WTC11 (cell line): ENCODE measurements around the gene ISM2. TPM values are rescaled to one million over a fixed set of nuclear protein-coding genes. Genes with fewer than 3 reads are reported as not detected.

Experiments used
- ATAC-seq: fragments of 200-7000 bp; cut with Tn5 transposase; 2 replicates; pipeline ENCODE4 v1.10.0; 2021; ENCODE audit warnings: mild to moderate bottlenecking, moderate library complexity
- CTCF ChIA-PET: fragments of 300-600 bp; sonication (Branson Sonifier 250); formaldehyde crosslinking; loops from one replicate; lab custom pipeline; 2021; ENCODE audit warnings: antibody characterized with exemption; lab: Charles Lee
- POLR2A ChIA-PET: fragments of 350-600 bp; sonication (Branson Sonifier 250); formaldehyde crosslinking; loops from one replicate; lab custom pipeline; 2021; ENCODE audit warnings: antibody characterized with exemption; lab: Charles Lee
- DNase-seq: peaks from one replicate; pipeline ENCODE4 v3.0.0; 2021; ENCODE audit warnings: low spot score
- H3K27ac Mint-ChIP-seq: 2 replicates; pipeline ENCODE4 v1.8.0; 2021; ENCODE audit warnings: mixed read lengths
- H3K27me3 Mint-ChIP-seq: 2 replicates; pipeline ENCODE4 v1.8.0; 2021; ENCODE audit warnings: low read depth, mild to moderate bottlenecking, moderate library complexity, mixed read lengths
- H3K36me3 Mint-ChIP-seq: 2 replicates; pipeline ENCODE4 v1.8.0; 2021; ENCODE audit warnings: mixed read lengths
- H3K4me1 Mint-ChIP-seq: 2 replicates; pipeline ENCODE4 v1.8.0; 2022; ENCODE audit warnings: mixed read lengths
- H3K4me3 Mint-ChIP-seq: 2 replicates; pipeline ENCODE4 v1.8.0; 2021; ENCODE audit warnings: mild to moderate bottlenecking, moderate library complexity, mixed read lengths
- H3K9me3 Mint-ChIP-seq: 2 replicates; pipeline ENCODE4 v1.8.0; 2021; ENCODE audit warnings: mixed read lengths
- ARID4B ChIP-seq: sonication (generic); formaldehyde crosslinking; IDR thresholded peaks from 2 replicates; pipeline ENCODE4 v1.8.0; 2023; ENCODE audit warnings: missing genetic modification reagents, mild to moderate bottlenecking, borderline replicate concordance
- EMX1 ChIP-seq: fragments of 250-450 bp; sonication (Bioruptor Pico); IDR thresholded peaks from 2 replicates; pipeline ENCODE4 v1.8.0; 2021; ENCODE audit warnings: mild to moderate bottlenecking
- ERG ChIP-seq: fragments of 250-450 bp; sonication (Bioruptor Pico); IDR thresholded peaks from 2 replicates; pipeline ENCODE4 v1.8.0; 2021; ENCODE audit warnings: mild to moderate bottlenecking
- ESRRA ChIP-seq: sonication (generic); formaldehyde crosslinking; IDR thresholded peaks from 2 replicates; pipeline ENCODE4 v1.8.1; 2022; ENCODE audit warnings: mild to moderate bottlenecking, missing genetic modification reagents, borderline replicate concordance
- ETV6 ChIP-seq: sonication (generic); formaldehyde crosslinking; IDR thresholded peaks from 2 replicates; pipeline ENCODE4 v1.8.1; 2022; ENCODE audit warnings: mild to moderate bottlenecking, missing genetic modification reagents
- GRHL2 ChIP-seq: fragments of 250-450 bp; sonication (Bioruptor Pico); IDR thresholded peaks from 2 replicates; pipeline ENCODE4 v1.8.0; 2022; ENCODE audit warnings: mild to moderate bottlenecking, moderate library complexity; ENCODE audit not compliant: insufficient replicate concordance, severe bottlenecking
- GTF2I ChIP-seq: fragments of 250-450 bp; sonication (Bioruptor Pico); conservative IDR thresholded peaks from 2 replicates; pipeline ENCODE4 v1.4.0; 2021; ENCODE audit warnings: mild to moderate bottlenecking
- HMGA2 ChIP-seq: fragments of 250-450 bp; sonication (Bioruptor Pico); IDR thresholded peaks from 2 replicates; pipeline ENCODE4 v1.4.0; 2021; ENCODE audit warnings: mild to moderate bottlenecking, moderate library complexity
- JUN ChIP-seq: sonication (generic); formaldehyde crosslinking; IDR thresholded peaks from 2 replicates; pipeline ENCODE4 v1.8.0; 2023; ENCODE audit warnings: mild to moderate bottlenecking, missing genetic modification reagents
- NR3C1 ChIP-seq: sonication (generic); formaldehyde crosslinking; conservative IDR thresholded peaks from 2 replicates; pipeline ENCODE4 v1.8.1; 2023; ENCODE audit warnings: low read depth, mild to moderate bottlenecking, missing genetic modification reagents
- RELA ChIP-seq: sonication (generic); formaldehyde crosslinking; IDR thresholded peaks from 2 replicates; pipeline ENCODE4 v1.8.1; 2022; ENCODE audit warnings: missing genetic modification reagents, mild to moderate bottlenecking, borderline replicate concordance
- RORB ChIP-seq: fragments of 250-450 bp; sonication (Bioruptor Pico); IDR thresholded peaks from 2 replicates; pipeline ENCODE4 v1.9.0; 2021; ENCODE audit warnings: mild to moderate bottlenecking
- SMAD3 ChIP-seq: sonication (generic); formaldehyde crosslinking; IDR thresholded peaks from 2 replicates; pipeline ENCODE4 v1.8.0; 2022; ENCODE audit warnings: missing genetic modification reagents, mild to moderate bottlenecking, borderline replicate concordance
- STAT6 ChIP-seq: sonication (generic); formaldehyde crosslinking; conservative IDR thresholded peaks from 2 replicates; pipeline ENCODE4 v1.8.1; 2023; ENCODE audit warnings: mild to moderate bottlenecking, low read depth, missing genetic modification reagents, moderate library complexity
- TP53 ChIP-seq: sonication (generic); formaldehyde crosslinking; IDR thresholded peaks from 2 replicates; pipeline ENCODE4 v1.8.1; 2023; ENCODE audit warnings: mild to moderate bottlenecking, missing genetic modification reagents
- ZBTB21 ChIP-seq: sonication (generic); formaldehyde crosslinking; IDR thresholded peaks from 2 replicates; pipeline ENCODE4 v1.8.1; 2023; ENCODE audit warnings: mild to moderate bottlenecking, missing genetic modification reagents, borderline replicate concordance
- ZNF232 ChIP-seq: sonication (generic); formaldehyde crosslinking; IDR thresholded peaks from 2 replicates; pipeline ENCODE4 v1.8.0; 2022; ENCODE audit warnings: mild to moderate bottlenecking, missing genetic modification reagents
- ZNF263 ChIP-seq: sonication (generic); formaldehyde crosslinking; IDR thresholded peaks from 2 replicates; pipeline ENCODE4 v1.8.1; 2022; ENCODE audit warnings: low read depth, mild to moderate bottlenecking, moderate library complexity, missing genetic modification reagents
- ZNF317 ChIP-seq: sonication (generic); formaldehyde crosslinking; IDR thresholded peaks from 2 replicates; pipeline ENCODE4 v1.8.1; 2023; ENCODE audit warnings: low read depth, mild to moderate bottlenecking, moderate library complexity, missing genetic modification reagents, borderline replicate concordance
- ZNF396 ChIP-seq: fragments of 250-450 bp; sonication (Bioruptor Pico); IDR thresholded peaks from 2 replicates; pipeline ENCODE4 v1.8.0; 2021; ENCODE audit warnings: mild to moderate bottlenecking, moderate library complexity, borderline replicate concordance
- ZSCAN18 ChIP-seq: fragments of 250-450 bp; sonication (Bioruptor Pico); IDR thresholded peaks from 2 replicates; pipeline ENCODE4 v2.1.2; 2022; ENCODE audit warnings: mild to moderate bottlenecking, moderate library complexity
- total RNA-seq: library from RNA; stranded (reverse); gene quantifications from 3 replicates; pipeline ENCODE4 v1.2.3, GENCODE V29; 2021

Gene ISM2
- total RNA-seq, 1 experiment from 2014 or later = 1.4 TPM

- H3K9me3 Mint-ChIP-seq = no peaks in the 10 kb centered on the region
- H3K4me3 Mint-ChIP-seq = no peak overlapping the region
- TF ChIP-seq ZNF396 (CRISPR knock-in tag) = no peak
- no peak for TF ChIP-seq GTF2I (CRISPR knock-in tag)
- no peak for TF ChIP-seq RORB
- no peak for TF ChIP-seq ZNF232 (CRISPR knock-in tag)
- TF ChIP-seq ZBTB21 (CRISPR knock-in tag) = no peak
- no peak for TF ChIP-seq GRHL2 (CRISPR knock-in tag)
- TF ChIP-seq SMAD3 (CRISPR knock-in tag) = no peak
- no peak for TF ChIP-seq ESRRA
- TF ChIP-seq ZSCAN18 (CRISPR knock-in tag) = no peak
- TF ChIP-seq ARID4B (CRISPR knock-in tag) = no peak
- no peak for TF ChIP-seq HMGA2 (CRISPR knock-in tag)
- no peak for TF ChIP-seq STAT6 (CRISPR knock-in tag)
- TF ChIP-seq JUN = no peak
- TF ChIP-seq NR3C1 (CRISPR knock-in tag) = no peak
- POLR2A ChIA-PET = no interaction called here
- H3K36me3 Mint-ChIP-seq = peaks cover 46% of the 10 kb centered on the region
- H3K27me3 Mint-ChIP-seq = no peaks in the 10 kb centered on the region
- CTCF ChIA-PET = no interaction called here
- ATAC-seq (no peak), DNase-seq (no peak)
- no peaks in the 10 kb centered on the region for H3K4me1 Mint-ChIP-seq
- no peak overlapping the region for H3K27ac Mint-ChIP-seq
Observed at GRCh38 chr14:77516126-77516525, 17.5 kb upstream of the ISM2 start.

- Mint-ChIP-seq H3K4me3 (no peak overlapping the region), H3K4me1 (no peaks in the 10 kb centered on the region), H3K27ac (no peak overlapping the region), H3K9me3 (no peaks in the 10 kb centered on the region), H3K27me3 (no peaks in the 10 kb centered on the region), H3K36me3 (peaks cover 23% of the 10 kb centered on the region)
- CTCF ChIA-PET = no interaction called here
- POLR2A ChIA-PET = no interaction called here
- DNase-seq = no peak
- no peak for ATAC-seq
- TF ChIP-seq ETV6 (CRISPR knock-in tag) (no peak), SMAD3 (CRISPR knock-in tag) (no peak), ERG (CRISPR knock-in tag) (no peak), ZNF263 (CRISPR knock-in tag) (no peak), ARID4B (CRISPR knock-in tag) (no peak), ZNF317 (CRISPR knock-in tag) (no peak), RELA (CRISPR knock-in tag) (no peak), TP53 (no peak), GRHL2 (CRISPR knock-in tag) (no peak), EMX1 (CRISPR knock-in tag) (no peak)
Observed at GRCh38 chr14:77511486-77512162, 13.0 kb upstream of the ISM2 start.
